ENCODE data around the gene ZSWIM6.

Gene ZSWIM6

GRCh38 chr5:61331407-61332357, at the start of gene ZSWIM6:
ZSWIM6 (plus strand) TSS chr5:61332258; CDS start chr5:61332273, 15 bp downstream.
- DNase-seq (ENCODE audit: low read depth in 2 of 2): peak; percentile 97

- DNase-seq (ENCODE audit: low read depth in 2 of 2): no peak
Observed at GRCh38 chr5:61283471-61283870, 48.6 kb upstream of the ZSWIM6 start.

- no peak for DNase-seq (ENCODE audit: low read depth in 2 of 2)
Observed at GRCh38 chr5:61285531-61285930, 46.5 kb upstream of the ZSWIM6 start.

- no peak for DNase-seq (ENCODE audit: low read depth in 2 of 2)
Observed at GRCh38 chr5:61286446-61287132, 45.5 kb upstream of the ZSWIM6 start.

- DNase-seq (ENCODE audit: low read depth in 2 of 2): no peak
Observed at GRCh38 chr5:61287474-61287873, 44.6 kb upstream of the ZSWIM6 start.

GRCh38 chr5:61289241-61289640, 42.8 kb upstream of the ZSWIM6 start:
- no peak for DNase-seq (ENCODE audit: low read depth in 2 of 2)

- DNase-seq (ENCODE audit: low read depth in 2 of 2): no peak
Observed at GRCh38 chr5:61289669-61290306, 42.3 kb upstream of the ZSWIM6 start.

- no peak for DNase-seq (ENCODE audit: low read depth in 2 of 2)
Observed at GRCh38 chr5:61290791-61291210, 41.3 kb upstream of the ZSWIM6 start.

- DNase-seq (ENCODE audit: low read depth in 2 of 2): no peak
Observed at GRCh38 chr5:61292062-61292657, 39.9 kb upstream of the ZSWIM6 start.

- DNase-seq (ENCODE audit: low read depth in 2 of 2): no peak
Observed at GRCh38 chr5:61293071-61293470, 39.0 kb upstream of the ZSWIM6 start.

- no peak for DNase-seq (ENCODE audit: low read depth in 2 of 2)
Observed at GRCh38 chr5:61293873-61294272, 38.2 kb upstream of the ZSWIM6 start.

GRCh38 chr5:61295365-61295764, 36.7 kb upstream of the ZSWIM6 start:
- DNase-seq (ENCODE audit: low read depth in 2 of 2): no peak

- DNase-seq (ENCODE audit: low read depth in 2 of 2): no peak
Observed at GRCh38 chr5:61298066-61298465, 34.0 kb upstream of the ZSWIM6 start.

GRCh38 chr5:61298580-61298979, 33.5 kb upstream of the ZSWIM6 start:
- no peak for DNase-seq (ENCODE audit: low read depth in 2 of 2)

- no peak for DNase-seq (ENCODE audit: low read depth in 2 of 2)
Observed at GRCh38 chr5:61299261-61299681, 32.8 kb upstream of the ZSWIM6 start.

GRCh38 chr5:61301341-61302199, 30.5 kb upstream of the ZSWIM6 start:
- no peak for DNase-seq (ENCODE audit: low read depth in 2 of 2)

- no peak for DNase-seq (ENCODE audit: low read depth in 2 of 2)
Observed at GRCh38 chr5:61302200-61302563, 29.9 kb upstream of the ZSWIM6 start.

- DNase-seq (ENCODE audit: low read depth in 2 of 2): no peak
Observed at GRCh38 chr5:61303346-61303745, 28.7 kb upstream of the ZSWIM6 start.

- DNase-seq (ENCODE audit: low read depth in 2 of 2): no peak
Observed at GRCh38 chr5:61304590-61305381, 27.3 kb upstream of the ZSWIM6 start.

- DNase-seq (ENCODE audit: low read depth in 2 of 2): no peak
Observed at GRCh38 chr5:61306531-61307131, 25.4 kb upstream of the ZSWIM6 start.

All from stimulated activated CD4-positive, alpha-beta T cell treated with anti-CD3 and anti-CD28 coated beads, Interleukin-4, amount 100 ng/mL, for 48 hours (primary cell).